ENCODE measurements around the gene MCM9.
"Not testable (repeated sequence)": the region's sequence is repeated elsewhere in the genome, so short reads cannot be mapped to it uniquely, and the experiment has no call there.

MCM9 gene

DNA sequence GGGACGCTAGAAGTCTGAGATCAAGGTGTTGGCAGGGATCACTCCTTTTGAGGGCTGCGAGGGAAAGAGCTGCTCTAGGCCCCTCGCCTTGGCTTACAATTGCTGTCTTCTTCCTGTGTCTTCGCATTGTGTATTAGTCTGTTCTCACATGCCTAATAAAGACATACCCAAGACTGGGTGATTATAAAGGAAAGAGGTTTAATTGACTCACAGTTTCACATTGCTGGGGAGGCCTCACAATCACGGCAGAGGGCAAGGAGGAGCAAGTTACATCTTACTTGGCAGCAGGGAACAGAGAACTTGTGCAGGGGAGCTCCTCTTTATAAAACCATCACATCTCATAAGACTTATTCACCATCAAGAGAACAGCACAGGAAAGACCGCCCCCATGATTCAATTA, 143.5 kb downstream of the MCM9 start:
- no peak for DNase-seq

DNA sequence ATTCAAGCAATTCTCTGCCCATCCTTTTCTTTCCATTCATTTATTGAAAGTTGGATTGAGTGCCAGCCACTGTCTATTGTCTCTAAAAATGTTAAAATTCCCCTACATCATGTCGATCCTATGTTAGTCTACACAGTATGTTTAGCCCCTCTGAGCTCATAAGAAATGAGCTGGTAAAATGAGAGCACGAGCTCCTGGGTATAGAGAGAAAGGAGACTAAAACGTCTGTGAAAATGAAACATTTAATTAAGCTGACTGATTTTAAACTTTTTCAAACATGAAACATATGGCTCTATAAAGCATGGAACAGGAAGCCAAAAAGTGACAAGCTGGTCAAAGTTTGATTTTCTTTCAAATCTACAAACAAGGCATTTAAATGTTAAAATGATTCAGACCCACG, 145.0 kb downstream of the MCM9 start:
- no peak for DNase-seq

DNA sequence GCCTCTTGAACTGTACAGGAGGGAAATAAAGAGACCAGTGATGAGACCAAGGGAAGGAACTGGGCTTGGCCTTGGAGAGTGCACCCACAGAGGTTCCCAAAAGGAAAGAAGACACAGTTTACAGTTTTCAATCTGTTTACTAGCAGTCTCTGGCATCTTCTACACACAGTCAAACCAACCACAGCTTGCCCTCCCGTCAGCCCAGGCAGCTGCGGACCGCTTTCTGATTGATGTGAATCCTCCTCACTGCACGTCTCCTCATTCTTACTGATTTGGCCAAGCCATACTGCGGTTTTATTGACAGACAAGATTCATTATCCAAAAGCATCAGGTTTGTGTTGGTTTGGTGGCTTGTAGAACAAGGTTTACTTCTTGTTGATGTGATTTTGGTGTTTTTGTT, 145.5 kb downstream of the MCM9 start:
- no peak for DNase-seq

DNA sequence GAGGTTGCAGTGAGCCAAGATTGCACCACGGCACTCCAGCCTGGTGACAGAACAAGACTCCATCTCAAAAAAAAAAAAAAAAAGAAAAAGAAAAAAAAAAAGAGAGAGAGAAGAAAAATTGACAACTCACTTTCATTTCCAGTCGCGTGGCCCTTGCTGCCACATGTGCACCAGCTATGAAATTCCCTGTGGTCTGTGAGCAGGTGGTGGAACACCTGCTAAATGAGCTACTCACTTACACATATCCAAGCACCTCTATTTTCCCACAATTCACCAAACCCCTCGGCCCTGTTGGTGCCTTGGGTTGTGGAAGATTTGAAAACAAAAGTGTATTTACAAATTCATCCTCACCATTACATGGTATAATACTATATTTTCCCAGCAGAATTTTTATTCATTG, 146.3 kb downstream of the MCM9 start:
- no peak for DNase-seq

DNA sequence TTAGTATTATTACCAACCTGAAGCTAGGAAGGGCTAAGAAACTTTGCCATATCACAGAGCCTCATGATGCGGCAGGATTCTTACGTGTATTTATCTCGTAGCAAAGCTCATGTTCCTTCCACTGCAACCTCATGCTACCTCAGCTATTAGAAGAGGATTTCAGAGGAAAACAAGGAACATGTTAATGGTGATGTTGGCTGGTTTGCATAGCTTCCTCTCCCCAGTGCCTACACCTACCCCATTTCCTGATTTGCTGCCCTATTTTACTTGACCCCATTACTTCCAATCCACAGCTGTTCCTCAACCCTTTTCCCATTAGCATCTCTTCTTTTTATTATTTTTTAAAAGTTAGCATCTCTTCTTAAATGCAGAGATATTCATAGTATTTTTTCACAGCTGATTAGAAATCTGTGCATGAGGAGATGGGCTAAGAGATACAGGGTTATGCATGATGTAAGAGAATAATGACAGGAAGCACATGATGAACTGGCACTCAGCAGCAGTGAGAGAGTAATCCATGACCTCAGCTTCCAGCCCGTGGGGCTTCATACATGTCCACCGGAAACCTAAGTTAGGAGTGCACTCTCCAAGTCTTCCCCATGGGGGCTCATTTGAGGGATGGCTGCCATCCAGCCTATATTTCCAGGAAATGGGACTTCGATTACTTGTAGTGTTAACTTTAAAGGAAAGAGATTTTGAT, 147.1 kb downstream of the MCM9 start:
- DNase-seq = peak; percentile 44

DNA sequence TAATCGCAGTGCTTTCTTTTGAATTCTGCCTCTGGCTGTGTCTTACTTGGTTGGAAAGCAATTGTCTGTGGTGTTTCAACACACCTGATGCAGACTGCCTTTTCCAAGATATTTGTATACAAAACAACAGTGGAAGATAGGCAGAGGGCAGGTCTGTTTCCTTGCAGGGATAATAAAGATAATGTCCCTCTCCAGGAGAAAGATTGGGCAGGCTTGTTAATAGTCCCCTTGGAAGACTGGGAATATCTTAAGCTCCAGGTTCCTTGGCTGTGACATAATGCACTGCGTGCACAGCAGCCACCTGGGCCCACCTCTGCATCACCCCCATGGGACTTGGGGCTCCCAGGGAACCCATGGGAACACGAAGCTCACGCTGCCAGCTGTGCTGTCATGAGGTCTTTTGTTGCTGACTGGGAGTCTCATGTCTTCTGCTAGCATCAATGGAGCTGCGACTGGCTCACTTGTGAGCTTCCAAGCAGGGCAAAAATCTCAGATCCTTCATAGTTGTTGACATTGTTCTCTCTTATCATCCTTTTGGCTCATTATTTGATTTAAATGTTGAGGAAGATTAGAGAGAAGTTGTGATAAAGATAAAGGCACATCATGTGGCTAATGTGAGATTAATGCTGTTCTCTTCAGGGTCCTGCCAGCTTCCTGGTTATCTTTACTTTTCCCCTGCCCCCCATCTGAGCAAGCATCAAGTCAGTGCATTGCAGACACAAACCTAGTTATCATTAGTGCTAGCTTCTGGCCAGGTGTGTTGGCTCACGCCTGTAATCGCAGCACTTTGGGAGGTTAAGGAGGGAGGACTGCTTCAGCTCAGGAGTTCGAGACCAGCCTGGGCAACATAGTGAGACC, 148.1 kb downstream of the MCM9 start:
- no peak for DNase-seq

DNA sequence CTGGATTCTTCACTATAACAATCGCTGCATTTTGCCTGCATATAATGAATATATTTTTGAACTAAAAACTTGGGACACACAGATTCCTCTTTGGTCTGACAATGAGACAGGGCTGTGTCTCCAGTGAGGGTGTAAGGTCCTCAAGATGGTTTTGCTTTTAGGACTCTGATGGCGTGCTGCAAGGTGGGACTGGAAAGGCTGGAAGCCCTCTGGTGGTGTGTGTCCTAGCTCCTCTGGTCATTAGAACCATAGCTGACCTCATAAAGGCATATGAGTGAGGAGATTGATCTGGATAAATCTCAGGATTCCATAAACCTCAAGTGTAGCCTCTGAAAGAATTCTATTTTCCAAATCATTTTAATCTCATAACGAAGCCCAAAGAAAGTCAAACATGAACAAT, 149.4 kb downstream of the MCM9 start:
- DNase-seq = no peak

DNA sequence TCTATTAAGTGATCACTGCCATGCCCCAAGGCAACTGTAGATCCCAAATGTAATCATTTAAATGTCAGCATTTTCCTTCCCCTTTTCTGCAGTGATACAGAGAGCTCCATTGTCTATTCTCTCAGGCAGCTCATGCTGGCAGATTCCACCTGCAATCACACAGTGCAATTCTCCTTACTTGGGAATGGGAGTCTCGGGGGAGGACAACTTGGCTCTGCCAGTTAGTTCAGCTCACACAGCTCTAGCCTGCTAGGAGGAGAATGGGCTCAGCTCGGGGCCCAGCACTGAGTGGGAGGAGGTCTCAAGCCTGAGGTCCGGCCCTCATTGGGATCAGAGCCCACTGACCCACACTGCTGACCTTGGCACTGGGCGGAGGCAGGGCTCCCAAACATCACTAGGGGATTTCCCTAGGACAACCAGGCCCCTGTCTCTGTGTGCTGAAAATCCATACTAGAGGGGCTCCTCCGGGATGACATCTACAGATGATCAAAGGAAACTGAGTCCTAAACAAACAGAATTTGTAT, 150.3 kb downstream of the MCM9 start:
- DNase-seq = no peak

DNA sequence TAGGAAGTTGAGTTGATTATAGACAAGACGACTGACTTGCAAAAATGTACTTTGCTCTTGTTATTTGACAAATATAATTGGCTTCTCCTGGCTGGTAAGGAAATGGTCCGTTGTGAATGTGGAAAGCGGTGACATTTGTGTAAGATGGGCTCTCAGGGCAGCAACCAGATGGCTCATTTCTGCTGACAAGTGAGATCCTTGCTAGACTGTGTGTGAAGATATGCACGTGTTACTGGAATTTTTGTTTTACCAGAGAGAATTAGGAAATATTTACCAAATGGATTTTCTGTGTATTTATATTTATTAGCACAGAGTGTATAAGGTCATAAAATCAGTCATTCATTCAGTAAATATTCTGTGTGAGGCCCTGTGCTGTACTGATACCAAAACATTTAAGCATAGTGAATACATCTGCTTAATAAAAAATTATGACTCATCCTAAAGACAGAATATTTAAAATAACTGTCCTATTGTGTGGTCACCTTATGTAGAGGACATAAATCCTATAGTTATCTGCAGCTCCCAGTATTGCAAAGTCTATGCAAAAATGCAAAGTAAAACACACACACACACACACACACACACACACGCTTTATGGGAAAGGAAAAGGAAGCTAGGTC, 150.9 kb downstream of the MCM9 start:
- DNase-seq = no peak

DNA sequence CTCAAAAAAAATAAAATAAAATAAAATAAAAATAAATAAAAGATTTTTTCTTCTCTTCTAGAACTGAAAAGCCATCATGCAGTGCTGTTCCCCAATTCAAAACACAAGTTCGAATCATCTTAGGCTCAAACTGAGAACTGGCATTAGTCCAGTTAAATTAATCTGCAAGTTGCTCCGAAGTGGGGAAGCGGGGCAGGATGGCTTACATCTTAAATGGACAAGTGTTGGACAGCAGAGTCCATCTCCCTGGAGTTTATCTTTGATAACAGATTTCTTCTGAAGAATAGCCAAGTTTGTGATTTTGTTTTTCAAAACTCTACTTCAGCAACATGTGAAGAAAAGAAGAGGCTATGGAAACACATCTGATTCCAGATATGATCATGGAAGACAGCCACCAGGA, 152.3 kb downstream of the MCM9 start:
- no peak for DNase-seq

DNA sequence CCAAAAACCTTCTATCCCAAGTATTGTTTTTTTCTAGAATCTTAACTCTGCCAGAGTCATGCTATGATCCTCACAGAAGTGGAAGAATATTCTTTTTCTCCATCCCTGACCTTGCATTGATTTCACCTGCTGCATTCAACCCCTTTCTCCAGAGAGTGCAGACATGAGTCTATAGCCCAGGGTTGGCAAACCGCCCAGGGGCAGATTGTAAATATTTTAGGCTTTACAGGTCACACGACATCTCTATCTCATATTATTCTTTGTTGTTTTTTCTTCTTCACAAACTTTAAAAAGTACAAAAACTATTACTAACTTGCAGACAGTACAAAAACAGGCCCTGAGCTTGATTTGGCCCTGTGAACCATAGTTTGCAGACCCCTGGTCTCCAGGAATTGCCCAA, 153.1 kb downstream of the MCM9 start:
- no peak for DNase-seq

DNA sequence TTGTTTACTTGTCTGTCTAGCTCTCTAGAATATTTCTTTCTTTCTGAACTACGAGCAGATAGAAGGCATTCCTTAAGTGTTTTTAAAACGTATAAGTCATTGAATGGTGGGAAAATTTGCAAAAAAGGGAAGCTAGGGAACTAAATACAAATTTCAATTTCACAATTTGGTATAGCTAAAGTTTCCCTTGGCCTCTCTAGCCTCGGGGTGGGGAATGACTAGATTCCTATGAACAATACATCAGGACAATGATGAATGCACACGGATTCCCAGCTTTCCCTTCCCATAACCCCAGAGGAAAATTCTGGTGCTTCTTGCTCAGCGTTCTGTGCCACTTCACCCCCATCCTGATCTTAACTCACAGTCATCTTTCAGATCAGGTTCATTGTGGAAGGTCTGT, 154.3 kb downstream of the MCM9 start:
- no peak for DNase-seq

DNA sequence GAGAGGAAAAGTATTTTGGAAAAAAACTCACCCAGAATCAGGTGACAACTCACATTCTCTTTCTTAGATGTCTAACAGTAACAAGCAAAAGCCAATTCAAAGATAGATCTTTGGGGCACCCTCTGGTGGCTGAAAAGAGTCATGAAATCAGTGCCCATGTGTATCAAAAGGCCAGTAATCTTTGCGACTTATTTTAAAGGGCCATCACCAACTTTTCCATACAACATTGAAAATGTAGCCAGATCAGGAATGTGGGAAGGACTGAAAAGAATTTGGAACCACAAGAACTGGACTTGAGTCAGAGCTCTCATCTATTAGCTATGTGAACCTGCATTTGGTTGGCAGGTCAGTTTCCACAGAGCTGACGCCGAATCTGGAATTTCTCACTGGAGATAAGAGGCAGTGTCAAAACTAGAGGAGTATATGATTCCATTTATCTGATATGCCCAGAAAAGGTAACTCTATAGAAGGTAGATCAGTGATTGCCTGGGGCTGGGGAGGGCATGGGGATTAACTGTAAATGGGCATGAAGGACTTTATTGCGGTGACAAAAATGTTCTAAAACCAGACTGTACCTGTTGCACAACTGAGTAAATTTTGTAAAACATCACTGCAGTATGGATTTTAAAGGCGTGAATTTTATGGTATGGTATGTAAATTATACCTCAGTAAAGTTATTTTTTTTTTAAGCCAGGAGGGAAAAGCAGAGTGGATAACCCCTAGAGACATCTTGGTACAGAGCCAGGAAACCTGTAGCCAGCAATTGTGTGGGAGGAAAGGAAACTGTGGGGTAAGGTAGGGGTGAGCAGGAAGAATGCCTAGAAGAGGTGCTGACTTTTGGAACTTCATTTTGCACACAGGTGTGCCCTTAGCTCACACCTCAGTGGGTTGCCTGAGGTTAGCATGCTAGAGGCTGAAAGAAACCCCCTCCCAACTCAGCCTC, 158.1 kb downstream of the MCM9 start:
- peak; percentile 75 for DNase-seq

DNA sequence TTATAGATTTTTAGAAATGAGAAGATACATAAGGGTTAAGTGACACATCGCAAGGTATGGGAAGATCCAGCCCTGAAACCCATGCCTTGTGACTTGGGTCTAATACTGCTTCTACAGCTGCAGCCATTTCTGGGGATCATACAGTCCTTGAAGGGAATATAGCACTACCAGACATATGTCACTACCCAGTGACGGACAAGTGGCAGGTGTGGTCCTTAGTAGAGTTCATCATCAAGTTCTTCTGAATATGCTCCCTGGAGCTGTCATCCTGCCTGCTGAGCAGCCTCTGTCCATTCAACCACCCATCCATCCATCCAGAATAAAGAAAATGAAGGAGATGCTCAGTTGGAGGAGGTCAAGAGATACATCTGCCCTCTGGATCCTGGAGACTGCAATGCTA, 159.6 kb downstream of the MCM9 start:
- no peak for DNase-seq

DNA sequence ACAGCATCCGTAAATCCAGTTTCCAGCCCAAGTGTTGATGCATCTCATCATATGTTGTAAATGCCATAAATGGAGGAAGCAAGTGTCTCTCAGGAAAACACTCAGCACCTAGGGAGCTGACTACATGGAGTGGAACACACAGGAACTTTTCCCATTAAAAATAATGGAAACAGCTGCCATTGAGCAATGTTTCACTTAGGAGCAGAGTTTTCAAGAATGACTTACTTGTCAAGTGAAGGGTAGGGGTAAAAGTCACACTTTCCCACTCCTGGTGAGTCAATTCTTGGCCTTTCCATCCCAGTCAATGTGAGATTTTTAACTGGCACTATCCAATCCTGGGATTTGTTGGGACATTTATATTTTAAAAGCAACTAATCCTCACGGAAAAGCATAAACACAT, 160.4 kb downstream of the MCM9 start:
- no peak for DNase-seq

DNA sequence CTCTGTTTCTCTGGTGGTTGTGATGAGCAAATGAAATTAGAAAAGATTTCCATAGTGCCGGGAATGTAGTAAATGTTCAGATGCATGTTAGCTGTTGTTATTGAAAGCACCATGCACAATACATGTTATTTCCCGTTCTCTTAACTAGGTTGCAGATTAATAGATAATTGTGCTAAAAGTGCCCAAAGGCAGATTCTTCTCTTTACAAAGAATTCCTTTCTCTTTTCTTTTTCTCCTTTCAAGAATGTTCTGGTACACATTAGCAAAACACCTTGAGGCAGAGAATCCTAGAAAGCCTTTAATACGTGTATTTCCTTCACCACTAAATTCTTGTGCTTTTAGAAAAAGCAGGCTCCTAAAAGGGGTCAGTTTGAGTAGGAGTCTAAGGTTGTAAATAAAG, 162.1 kb downstream of the MCM9 start:
- DNase-seq = no peak

DNA sequence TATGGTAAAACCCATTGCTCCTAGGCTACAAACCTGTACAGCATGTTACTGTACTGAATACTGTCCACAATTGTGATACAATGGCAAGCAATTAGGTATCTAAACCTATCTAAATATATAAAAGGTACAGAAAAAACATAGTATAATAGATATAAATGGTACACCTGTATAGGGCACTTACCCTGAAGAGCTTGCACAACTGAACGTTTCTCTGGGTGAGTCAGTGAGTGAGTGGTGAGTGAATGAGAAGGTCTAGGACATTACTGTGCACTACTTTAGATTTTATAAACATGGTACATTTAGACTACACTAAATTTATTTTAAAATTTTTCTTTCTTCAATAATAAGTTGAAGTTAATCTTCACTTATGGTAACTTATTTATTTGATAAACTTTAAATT, 163.7 kb downstream of the MCM9 start:
- no peak for DNase-seq

DNA sequence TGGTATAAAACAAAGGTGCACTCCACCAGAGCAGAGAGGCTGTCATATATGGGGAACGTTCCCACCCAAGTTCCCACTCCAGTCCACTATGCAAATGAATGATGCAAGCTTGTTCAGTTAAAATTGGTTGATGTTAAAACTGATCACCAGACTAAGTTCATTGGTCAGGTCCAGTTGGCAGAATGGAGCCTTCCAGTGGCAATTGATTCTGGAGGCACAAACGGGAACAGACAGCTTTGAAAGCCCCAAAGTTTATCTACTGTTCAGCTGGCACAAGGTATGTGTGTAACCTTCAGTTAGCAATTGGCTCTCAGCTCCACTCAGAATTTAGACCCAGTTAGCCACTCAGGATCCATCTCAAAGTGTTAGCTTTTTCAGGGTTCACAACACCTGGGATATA, 164.1 kb downstream of the MCM9 start:
- DNase-seq = no peak

DNA sequence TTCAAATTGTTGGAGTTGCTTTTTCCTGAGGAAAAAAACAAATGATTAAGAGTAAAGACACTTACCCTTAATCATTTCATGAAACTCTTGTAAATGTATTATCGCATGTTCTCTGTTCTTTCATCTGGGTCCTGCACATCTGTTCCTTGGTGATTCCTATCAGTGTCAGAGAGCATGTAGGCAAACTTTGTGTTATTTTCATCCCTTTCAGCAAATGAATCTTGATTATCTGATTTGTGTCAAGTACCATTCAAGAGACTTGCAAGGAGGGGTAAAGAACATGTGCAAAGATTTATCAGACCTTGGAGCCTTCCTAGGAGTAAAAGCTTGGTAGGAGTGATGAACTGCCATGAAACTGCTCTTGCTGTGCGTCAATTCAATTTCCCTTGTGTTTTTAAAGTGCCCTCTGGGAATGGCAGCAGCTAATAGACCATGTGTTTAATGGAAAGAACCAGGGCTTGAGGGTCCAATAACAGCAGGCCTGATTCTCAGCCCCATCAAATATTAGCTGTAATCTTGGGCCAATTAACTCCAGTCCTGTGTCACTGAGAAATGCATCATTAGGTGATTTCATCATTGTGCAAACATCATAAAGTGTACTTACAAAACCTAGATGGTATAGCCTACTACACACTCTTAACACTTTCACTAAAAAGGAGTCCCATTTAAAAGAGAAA, 164.7 kb downstream of the MCM9 start:
- DNase-seq = no peak

DNA sequence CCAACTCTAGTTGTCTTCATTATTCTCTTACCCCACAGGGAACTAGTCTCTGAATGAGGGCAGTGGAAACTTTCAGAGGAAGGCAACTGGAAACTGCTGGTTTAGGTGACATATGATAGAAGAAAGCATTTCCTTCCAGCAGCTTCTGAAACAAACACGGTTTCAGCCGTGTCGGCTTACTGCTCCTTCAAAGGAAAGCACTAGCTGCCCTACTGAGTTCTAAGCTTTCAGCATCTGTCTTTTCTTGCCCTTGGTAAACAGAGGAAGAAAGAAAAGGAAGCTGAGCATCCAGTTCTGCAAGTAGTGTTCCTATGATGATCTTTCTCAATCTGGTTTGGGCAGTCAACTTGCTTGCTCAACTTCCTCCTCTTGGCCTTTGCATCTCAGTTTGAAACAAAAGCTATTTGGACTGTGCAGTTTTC, 166.0 kb downstream of the MCM9 start:
- DNase-seq = peak; percentile 29

DNA sequence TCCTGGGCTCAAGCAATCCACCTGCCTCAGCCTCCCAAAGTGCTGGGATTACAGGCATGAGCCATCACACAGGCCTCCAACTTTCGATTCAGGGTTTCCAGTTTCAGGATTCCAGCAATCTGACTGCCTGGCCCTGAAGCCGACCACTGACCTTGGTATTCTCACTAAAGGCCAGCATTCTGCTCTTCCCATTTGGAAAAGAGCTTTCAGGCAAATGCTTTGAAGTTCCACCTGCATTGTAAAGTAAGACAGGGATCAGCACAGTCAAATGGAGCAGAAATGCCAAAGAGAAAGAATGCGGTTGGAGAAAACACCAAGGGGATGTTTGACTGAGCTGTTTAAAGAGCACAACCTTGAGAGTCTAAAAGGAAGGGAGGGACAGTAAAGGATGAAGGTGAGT, 166.5 kb downstream of the MCM9 start:
- DNase-seq = no peak

DNA sequence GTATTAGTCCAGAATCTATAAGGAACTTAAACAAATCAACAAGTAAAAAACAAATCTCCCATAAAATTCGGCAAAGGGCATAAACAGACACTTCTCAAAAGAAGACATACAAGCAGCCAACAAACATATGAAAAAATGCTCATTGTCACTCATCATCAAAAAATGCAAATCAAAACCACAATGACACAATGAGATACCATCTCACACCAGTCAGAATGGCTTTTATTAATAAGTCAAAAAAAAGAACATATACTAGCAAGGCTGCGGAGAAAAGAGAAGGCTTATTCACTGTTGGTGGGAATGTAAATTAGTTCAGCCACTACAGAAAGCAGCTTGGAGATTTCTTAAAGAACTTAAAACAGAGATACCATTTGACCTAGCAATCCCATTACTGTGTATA, 169.6 kb downstream of the MCM9 start:
- DNase-seq = not testable (repeated sequence)
